DMS114 treated with DMSO at 0.1 percent for 48 hours (cell line): Measurements from ENCODE around the gene TFEB.

Source experiments
- DNase-seq: peaks from one replicate; lab custom pipeline; 2025; ENCODE audit not compliant: unreplicated experiment; lab: John Stamatoyannopoulos, UW

Gene TFEB

GRCh38 chr6:41692080-41692675 lies 43.2 kb downstream of the TFEB start:
- no peak for DNase-seq

GRCh38 chr6:41691426-41692079 lies 43.9 kb downstream of the TFEB start:
- no peak for DNase-seq

GRCh38 chr6:41690541-41691330 lies 44.7 kb downstream of the TFEB start:
- no peak for DNase-seq

GRCh38 chr6:41689171-41690008 lies 46.0 kb downstream of the TFEB start:
- DNase-seq, result no peak

- DNase-seq, result no peak
Observed at GRCh38 chr6:41688256-41688965, 47.0 kb downstream of the TFEB start.

GRCh38 chr6:41687501-41688175 lies 47.8 kb downstream of the TFEB start:
- DNase-seq, result no peak

GRCh38 chr6:41685641-41686380 lies 49.6 kb downstream of the TFEB start:
- DNase-seq, result no peak

GRCh38 chr6:41684311-41685180 lies 50.9 kb downstream of the TFEB start:
- DNase-seq, result no peak

- peak; percentile 62 for DNase-seq
Observed at GRCh38 chr6:41683523-41684310, 51.7 kb downstream of the TFEB start.

- no peak for DNase-seq
Observed at GRCh38 chr6:41683273-41683522, 52.2 kb downstream of the TFEB start.

GRCh38 chr6:41682497-41683272 lies 52.7 kb downstream of the TFEB start:
- no peak for DNase-seq

- peak; percentile 92 for DNase-seq
Observed at GRCh38 chr6:41682056-41682477, 53.3 kb downstream of the TFEB start.

GRCh38 chr6:41680182-41680965 lies 55.0 kb downstream of the TFEB start:
- DNase-seq, result no peak

- DNase-seq, result no peak
Observed at GRCh38 chr6:41679696-41680095, 55.7 kb downstream of the TFEB start.

GRCh38 chr6:41678511-41679084 lies 56.8 kb downstream of the TFEB start:
- DNase-seq, result no peak
